ENCODE data around the gene GOLGA8S.
"Not testable (repeated sequence)": the region's sequence is repeated elsewhere in the genome, so short reads cannot be mapped to it uniquely, and the experiment has no call there.

The GOLGA8S gene, protein sequence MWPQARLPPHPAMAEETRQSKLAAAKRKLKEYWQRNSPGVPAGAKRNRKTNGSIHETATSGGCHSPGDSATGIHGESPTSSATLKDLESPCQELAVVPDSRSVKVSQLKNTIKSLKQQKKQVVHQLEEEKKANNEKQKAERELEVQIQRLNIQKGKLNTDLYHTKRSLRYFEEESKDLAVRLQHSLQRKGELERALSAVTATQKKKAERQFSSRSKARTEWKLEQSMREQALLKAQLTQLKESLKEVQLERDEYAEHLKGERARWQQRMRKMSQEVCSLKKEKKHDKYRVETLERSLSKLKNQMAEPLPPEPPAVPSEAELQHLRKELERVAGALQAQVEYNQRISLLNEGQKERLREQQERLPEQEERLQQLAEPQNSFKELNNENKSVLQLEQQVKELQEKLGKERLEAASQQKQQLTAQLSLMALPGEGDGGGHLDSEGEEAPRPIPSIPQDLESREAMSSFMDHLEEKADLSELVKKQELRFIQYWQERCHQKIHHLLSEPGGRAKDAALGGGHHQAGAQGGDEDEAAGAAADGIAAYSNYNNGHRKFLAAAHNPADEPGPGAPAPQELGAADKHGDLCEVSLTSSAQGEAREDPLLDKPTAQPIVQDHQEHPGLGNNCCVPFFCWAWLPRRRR

DNA sequence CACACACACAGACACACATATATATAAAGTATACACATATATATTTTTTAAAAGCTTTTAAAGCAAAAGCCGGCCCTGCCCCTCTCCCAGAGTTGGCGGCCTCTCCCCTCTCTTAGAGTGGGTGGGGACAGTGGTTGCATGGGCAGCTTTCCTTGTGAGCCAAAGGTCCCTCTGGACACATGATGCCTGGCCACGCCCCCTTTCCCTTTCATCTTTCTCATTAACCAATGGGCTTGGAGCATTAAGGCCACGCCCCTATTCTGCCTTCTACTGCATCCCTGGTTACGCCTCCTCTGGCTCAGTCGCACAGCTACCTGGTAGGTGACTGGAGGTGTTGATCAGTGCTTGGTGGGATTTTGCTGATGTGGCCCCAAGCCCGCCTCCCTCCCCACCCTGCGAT, at the start of gene GOLGA8S:
Gene GOLGA8S (plus strand): TSS at position 301 of the 400 bp plus-strand sequence. CDS start 62 bp downstream, at position 363.
- DNase-seq = not testable (repeated sequence)

DNA sequence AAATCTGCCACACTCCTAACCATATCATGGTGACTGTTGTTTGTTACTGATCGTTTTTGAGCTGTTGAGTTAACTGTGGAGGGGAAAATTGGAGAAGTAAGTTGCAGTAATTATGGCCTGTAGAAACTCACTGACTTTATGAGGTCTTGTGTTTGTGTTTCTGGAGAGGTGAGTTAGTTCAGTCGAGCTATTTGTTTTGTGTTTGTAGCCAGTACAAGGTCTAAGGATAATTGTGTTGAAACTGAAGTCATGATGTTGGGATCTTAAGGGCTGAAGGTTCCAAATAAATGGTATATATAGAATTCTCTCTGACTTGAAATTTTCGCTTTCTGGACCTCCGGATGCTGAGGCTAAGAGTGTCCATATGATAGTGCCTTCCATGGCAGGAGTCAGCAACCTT, 49.7 kb upstream of the GOLGA8S start:
- DNase-seq = not testable (repeated sequence)

DNA sequence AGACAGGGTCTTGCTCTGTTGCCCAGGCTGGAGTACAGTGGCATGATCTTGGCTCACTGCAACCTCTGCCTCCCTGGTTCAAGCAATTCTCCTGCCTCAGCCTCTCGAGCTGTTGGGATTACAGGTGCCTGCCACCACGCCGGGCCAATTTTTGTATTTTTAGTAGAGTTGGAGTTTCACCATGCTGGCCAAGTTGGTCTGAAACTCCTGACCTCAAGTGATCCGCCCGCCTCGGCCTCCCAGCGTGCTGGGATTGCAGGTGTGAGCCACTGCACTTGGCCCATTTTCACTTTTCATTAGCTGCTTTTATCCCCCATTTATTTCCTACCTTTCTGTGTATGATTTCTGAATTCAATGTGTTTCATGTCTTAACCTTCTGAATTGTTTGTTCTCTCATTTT, 48.6 kb upstream of the GOLGA8S start:
- not testable (repeated sequence) for DNase-seq

DNA sequence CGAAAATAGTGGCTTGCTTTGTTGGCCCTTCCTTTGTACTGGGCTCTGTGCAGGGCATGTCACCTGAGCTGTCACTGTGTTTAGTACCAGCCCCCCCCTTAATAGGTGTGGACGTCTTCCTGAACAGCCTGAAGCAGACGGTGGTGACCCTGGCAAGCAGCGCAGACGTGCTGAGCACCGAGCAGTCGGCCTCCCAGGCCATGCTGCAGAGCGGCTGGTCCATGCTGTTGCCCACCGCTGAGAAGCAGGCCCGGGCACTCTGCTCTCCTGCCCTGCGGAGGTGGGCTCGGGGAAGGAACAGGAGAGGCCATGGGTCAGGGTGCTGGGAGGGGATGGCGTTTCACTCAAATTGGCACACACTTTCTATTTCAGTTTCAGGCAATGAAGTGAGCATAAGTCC, 43.3 kb upstream of the GOLGA8S start:
- DNase-seq = not testable (repeated sequence)

DNA sequence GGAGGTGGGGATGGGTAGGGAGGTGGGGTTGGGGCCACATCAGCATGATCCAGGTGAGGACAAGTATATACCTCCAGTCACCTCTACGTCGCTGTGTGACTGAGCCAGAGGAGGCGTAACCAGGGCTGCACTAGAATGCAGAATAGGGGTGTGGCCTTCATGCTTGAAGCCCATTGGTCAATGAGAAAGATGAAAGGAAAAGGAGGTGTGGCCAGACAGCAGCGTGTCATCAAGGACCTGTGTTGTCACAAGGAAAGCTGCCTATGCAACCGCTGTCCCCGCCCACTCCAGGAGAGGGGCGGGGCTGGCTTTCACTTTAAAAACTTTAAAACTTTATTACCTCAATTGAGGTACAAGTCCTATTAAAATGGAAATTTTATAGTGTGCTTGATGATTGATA, 20.5 kb upstream of the GOLGA8S start, which contains the start of gene GOLGA6L26:
Gene GOLGA6L26 (minus strand): TSS at position 101 of the 400 bp plus-strand sequence. CDS start 61 bp downstream, at position 40.
- DNase-seq = not testable (repeated sequence)

DNA sequence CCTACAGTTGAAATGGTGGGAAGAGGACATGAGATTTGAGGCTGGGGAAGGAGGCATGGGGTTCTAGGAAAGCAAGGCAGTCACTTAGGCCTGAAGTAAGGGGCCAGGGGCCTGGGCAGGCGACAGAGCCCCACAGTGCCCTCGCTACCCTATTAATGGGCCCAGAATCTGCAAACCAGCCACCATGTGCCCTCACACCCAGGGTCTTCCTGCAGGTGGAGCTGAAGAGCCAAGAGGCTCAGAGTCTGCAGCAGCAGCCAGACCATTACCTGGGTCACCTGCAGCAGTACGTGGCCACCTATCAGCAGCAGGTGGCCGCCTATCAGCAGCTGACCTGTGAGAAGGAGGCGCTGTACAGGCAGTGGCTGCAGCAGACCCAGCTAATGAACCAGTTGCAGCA, 8.1 kb downstream of the GOLGA8S start:
- DNase-seq = not testable (repeated sequence)

DNA sequence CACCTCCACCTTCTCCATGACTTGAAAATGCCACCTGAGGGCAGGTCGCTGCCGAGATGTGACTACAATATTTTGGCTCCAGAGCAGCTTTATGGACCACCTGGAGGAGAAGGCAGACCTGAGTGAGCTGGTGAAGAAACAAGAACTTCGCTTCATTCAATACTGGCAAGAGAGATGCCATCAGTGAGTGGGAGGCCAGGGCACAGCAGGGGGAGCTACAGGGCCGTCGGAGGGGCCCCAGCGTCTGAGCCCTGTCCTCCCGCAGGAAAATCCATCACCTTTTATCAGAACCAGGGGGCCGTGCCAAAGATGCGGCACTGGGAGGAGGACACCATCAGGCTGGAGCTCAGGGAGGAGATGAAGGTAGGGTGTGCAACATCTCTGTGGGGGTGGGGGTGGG, 9.7 kb downstream of the GOLGA8S start:
- DNase-seq = not testable (repeated sequence)

DNA sequence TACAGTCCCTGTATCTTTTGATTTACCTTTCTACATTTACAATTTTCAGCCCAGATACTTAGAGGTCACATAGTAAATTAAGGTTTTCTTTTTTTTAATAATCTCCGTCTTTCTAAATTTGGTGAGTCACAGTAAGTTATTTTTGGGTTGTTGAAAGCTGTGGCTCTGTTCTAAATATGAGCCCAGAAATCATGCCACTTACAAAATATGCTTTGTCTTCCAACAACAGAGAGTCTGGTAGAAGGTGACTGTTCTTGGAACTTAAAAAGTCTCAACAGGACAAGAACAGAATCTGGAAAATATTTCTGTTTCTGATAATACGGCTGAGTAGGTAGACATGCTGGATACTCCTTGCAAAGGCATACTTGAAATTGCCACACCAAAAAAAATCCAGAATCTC, 16.0 kb downstream of the GOLGA8S start:
- DNase-seq = no peak

DNA sequence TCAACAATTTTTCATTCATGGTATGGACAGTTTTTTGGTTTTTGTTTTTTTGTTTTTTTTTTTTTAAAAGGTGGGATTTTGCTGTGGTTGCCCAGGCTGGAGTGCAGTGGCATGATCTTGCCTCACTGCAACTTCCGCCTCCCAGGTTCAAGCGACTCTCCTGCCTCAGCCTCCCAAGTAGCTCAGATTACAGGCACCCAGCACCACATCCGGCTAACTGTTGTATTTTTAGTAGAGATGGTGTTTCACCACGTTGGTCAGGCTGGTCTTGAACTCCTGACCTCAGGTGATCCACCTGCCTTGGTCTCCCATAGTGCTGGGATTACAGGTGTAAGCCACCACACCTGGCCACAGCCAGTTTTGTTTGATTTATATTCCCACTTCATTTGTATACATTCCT, 16.6 kb downstream of the GOLGA8S start:
- DNase-seq = not testable (repeated sequence)

DNA sequence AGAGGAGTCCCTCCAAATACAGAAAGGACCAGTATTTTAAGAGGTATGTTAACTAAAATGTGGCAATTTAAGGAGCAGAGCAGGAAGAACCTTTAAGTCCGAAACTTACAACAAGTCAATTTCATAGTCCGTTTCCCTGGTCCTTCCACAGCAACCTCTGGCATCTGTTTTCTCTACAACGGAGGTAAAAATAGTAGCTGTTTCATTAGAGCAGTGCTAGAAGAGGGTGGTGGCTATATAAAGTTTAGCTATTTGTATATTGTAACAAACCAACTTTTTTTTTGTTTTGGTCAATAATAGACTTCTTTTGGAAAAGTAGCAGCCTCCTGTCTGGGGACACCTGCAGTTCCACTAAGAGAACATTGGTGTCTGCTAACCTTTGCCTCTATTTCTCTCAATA, 17.3 kb downstream of the GOLGA8S start:
- DNase-seq = not testable (repeated sequence)

DNA sequence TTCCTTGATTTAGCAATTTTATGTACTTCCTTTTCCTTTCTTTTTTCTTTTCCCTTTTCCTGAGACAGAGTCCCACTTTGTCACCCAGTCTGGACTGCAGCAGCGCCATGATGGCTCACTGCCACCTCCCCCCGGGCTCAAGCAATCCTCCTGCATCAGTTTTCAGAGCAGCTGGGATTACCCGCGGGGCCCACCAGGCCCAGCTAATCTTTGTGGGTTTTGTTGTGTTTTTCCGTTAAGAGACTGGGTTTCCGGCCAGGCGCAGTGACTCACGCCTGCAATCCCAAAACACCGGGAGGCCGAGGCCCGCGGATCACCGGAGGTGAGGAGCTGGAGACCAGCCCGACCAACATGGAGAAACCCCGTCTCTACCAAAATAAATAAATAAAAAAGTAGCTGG, 17.7 kb downstream of the GOLGA8S start:
- no peak for DNase-seq

DNA sequence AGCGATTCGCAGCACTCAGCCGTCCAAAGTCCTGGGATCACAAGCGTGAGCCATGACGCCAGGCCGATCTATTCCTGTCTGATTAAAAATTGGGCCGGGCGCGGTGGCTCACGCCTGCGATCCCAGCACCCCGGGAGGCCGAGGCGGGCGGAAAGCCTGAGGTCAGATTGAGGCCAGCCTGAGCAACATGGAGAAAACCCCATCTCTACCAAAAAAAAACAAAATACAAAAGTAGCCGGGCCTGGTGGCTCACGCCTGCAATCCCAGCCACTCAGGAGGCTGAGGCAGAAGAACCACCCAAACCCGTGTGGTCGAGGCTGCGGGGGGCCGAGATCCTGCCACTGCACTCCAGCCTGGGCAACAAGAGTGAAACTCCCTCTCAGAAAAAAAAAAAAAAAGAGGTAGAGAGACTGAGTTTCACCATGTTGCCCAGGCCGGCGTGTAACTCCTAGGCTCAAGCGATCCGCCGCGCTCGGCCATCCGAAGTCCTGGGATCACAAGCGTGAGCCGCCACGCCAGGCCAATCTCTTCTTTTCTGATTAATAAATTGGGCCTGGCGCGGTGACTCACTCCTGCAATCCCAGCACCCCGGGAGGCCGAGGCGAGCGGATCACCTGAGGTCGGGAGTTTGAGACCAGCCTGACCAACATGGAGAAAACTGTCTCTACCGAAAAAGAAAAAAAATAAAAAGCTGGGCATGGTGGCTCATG, 18.5 kb downstream of the GOLGA8S start:
- not testable (repeated sequence) for DNase-seq

DNA sequence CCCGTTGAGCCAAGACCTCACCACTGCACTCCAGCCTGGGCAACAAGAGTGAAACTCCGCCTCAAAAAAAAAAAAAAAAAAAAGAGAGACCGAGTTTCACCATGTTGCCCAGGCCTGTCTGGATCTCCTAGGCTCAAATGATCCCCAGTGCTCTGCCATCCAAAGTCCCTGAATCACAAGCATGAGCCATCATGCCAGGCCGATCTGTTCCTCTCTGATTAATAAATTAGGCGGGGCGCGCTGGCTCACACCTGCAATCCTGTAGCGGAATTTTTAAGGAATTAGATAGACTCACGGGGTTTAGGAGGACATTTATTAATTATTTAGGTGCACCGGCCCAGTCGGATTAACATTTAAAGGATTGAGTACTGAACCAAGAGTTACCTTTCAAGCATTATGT, 19.7 kb downstream of the GOLGA8S start:
- not testable (repeated sequence) for DNase-seq

DNA sequence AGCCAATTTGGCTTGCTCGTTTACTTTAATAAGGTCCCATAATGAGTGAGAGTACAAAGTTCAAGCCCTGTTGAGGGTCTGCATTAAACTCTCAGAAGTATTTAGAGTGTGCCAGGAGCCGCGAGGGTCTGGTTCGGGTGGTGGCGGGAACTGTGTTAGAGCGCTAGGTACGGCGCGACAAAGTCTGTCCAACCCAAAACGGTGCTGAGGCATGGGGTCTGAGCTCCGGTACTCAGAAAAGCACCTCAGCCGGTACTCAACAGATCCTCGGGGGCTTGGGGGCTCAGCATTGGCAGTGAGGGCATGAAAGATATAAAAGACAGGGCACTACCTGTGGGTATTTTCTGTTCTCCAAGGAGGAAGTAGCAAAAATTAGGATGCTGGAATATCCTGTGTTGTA, 24.4 kb downstream of the GOLGA8S start:
- not testable (repeated sequence) for DNase-seq

DNA sequence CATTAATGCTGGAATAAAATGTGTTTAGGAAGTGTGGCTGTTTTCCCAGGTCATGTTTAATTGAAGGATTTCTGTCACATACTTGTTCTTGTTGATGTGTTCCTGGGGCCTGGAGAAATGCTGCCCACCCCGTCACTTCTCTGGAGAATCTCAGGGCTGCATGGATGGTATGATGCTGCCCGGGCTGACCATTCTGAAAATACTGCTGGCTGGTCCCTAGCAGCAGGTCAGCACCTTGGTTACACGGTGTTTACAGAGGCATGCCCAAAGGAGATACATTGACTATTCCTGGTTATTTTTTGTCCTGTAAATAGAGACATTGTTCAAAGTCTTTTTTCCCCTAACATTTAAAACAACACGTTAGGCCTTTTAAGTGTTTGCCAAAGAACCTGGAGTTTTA, 26.2 kb downstream of the GOLGA8S start:
- DNase-seq = not testable (repeated sequence)

DNA sequence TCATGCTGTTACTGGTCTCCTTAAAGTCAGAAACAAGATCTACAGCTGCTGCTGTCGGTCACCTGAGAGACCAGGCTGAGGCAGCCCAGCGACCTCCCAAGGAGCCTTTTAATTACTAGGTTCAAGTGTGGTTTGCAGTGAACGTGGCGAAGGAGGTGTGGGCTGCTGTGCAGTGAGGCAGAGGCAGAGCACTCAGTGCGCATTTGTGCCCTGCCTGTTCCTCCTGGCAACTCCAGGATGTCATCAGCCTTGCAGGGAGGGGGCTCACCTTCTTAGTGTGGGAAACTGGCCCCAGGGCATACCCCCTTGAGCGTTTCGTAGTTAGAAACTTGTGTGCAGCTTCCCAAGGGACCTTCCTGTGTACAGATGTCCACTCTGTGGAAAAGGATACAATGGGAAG, 26.6 kb downstream of the GOLGA8S start:
- not testable (repeated sequence) for DNase-seq

DNA sequence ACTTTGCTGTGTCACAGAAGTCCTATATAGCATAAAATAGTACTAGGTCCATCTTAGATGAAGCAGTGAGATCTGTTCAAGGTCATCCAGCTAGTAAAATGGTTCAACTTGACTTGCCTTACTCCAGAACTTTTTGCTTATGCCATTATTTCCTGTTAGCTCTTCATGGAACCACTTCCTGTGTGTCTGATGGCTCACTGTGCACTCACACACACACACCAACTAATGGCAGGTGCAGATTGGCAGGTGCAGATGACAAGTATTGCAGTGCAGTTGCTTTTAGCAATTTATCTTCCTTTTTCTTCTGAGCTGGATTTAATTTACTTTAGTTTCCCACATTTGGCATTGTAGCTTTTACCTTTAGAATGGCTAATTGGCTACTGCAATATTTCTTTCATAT, 29.8 kb downstream of the GOLGA8S start:
- DNase-seq = no peak

DNA sequence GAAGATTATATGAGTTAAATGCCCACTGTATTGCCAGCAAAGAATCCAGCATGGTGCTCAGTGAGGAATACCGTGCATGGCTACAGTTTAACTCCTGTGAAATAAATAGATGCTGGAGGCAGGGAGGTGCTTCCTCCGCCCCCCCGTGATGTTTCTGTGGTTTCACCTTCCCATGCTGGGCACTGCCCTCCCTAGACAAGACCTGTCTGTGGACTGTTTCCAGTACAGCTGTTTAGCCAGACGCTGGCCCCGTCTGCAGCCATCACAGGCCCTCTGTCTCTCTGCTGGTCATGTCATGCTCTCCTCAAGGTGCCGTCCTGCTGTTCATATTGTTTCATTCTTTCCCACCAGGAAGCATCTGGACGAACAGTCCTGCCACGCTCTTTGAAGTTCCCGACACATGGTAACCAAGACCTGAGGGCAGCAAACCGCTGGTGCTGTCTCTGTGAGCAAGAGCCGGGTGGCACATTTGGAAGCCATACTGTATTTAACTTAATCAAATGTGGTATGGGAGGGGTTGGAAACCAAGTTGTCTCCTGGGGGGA, 31.4 kb downstream of the GOLGA8S start:
- no peak for DNase-seq

DNA sequence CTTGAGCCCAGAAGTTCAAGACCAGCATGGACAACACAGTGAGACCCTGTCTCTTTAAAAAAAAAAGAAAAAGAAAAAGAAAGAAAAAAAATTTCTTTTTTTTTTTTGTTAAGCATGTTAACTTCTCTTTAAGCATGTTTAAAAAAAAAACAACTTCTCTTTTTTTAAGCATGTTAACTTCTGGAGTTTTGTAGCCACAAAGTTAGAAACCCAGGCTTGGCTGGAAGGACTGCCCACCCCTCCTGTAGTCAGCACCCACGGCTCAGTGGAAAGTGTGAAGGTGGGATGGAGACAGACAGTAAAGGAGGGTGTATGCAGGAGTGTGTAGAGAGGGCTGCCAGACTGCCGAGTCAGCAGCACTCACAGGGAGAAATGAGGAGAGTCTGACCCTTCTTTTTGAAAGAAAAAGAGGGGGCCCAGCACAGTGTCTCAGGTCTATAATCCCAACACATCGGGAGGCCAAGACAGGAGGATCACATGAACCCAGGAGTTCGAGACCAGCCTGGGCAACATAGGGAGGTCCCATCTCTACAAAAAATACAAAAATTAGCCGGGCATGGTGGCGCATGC, 33.2 kb downstream of the GOLGA8S start:
- DNase-seq = no peak

DNA sequence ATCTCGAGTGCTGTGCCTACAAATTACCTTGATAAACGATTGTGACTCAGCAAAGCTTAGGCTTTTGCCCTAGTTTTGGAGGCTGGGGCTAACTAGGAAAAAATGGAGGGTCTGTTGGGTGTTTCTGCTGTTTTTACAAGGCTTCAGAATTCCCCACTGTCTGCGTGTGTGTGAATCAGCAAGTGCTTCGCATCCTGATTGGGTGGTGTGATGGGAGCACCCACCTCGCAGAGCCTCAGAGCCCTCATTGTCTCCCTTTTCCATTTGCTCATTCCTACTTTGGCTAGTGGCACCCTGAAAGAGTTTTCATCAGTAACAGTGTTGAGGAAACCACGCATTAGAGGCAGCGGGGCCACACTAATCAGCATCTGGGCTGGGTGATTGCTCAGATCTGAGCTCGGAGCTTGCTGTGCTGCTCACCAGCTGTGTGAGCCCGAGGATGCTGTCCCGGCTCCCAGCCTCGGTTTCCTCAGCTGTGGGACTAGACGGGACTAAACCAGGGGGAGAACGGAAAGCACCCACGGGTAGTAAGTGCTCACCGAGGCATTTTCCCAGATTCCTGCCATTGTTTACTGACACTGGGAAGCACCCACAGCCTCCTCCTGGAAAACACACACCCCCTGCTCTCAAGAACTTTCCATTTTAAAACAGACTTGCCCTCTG, 40.6 kb downstream of the GOLGA8S start:
- no peak for DNase-seq

DNA sequence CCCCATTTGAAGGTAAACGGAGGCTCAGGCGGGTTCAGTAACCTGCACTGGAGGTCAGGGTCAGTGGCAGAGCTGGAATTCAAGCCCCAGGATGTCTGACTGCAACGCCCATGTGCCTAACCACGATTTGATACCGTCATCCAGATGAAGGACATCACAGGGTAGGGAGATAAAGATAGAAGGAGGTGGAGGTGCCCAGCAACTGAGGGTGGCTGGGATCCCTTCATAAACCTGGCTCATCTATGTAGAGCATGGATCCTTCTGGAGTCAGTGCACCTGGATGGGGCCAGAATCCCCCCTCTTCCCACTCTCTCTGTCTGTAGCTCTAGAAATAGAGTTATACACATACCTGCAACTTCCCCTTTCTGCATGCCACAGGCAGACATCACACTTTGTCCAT, 41.3 kb downstream of the GOLGA8S start:
- DNase-seq = no peak

DNA sequence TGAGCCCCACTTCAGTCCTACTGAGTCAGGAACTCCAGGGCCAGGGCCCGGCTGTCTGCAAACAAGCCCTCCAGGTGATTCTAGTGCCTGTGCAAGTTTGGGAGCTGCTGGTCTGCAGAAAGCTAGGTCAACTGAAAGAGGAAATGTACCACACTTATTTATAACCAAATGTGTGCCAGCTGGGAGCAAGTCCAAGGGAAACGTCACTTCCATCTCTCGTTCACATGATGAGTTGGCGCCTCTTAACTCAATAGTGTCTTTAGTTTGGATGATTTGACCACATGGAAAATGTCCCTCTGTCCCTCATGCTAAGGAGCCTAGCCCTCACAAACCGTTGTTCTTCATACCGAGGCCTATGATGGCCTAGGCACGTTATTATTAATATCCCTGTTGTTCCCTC, 43.2 kb downstream of the GOLGA8S start:
- DNase-seq = no peak

All from NCI-H1105 (cell line).